ENCODE measurements around the gene MOB4.

Gene MOB4

GRCh38 chr2:197500503-197501131 lies 15.2 kb upstream of the MOB4 start:
- Mint-ChIP-seq H3K9me3 (no peaks in the 10 kb centered on the region), H3K4me1 (peaks cover 39% of the 10 kb centered on the region), H3K27me3 (no peaks in the 10 kb centered on the region), H3K36me3 (peaks cover 55% of the 10 kb centered on the region), H3K27ac (peak overlapping the region; percentile 93), H3K4me3 (peak overlapping the region; percentile 86)
- ATAC-seq: peak; percentile 39

- H3K27ac Mint-ChIP-seq: peak overlapping the region; percentile 93
- peak overlapping the region; percentile 86 for H3K4me3 Mint-ChIP-seq
- no peak for ATAC-seq
- H3K36me3 Mint-ChIP-seq: peaks cover 45% of the 10 kb centered on the region
- H3K27me3 Mint-ChIP-seq: no peaks in the 10 kb centered on the region
- peaks cover 35% of the 10 kb centered on the region for H3K4me1 Mint-ChIP-seq
- H3K9me3 Mint-ChIP-seq: no peaks in the 10 kb centered on the region
Measured at GRCh38 chr2:197502201-197502600, 13.7 kb upstream of the MOB4 start.

- ATAC-seq: no peak
- H3K36me3 Mint-ChIP-seq: peaks cover 40% of the 10 kb centered on the region
- no peak overlapping the region for H3K4me3 Mint-ChIP-seq
- no peaks in the 10 kb centered on the region for H3K27me3 Mint-ChIP-seq
- peak overlapping the region; percentile 93 for H3K27ac Mint-ChIP-seq
- H3K9me3 Mint-ChIP-seq: no peaks in the 10 kb centered on the region
- peaks cover 30% of the 10 kb centered on the region for H3K4me1 Mint-ChIP-seq
Measured at GRCh38 chr2:197502685-197503084, 13.2 kb upstream of the MOB4 start.

GRCh38 chr2:197504000-197504399 lies 11.9 kb upstream of the MOB4 start:
- no peak overlapping the region for H3K4me3 Mint-ChIP-seq
- H3K4me1 Mint-ChIP-seq: peaks cover 24% of the 10 kb centered on the region
- no peaks in the 10 kb centered on the region for H3K9me3 Mint-ChIP-seq
- ATAC-seq: no peak
- peak overlapping the region; percentile 19 for H3K27ac Mint-ChIP-seq
- H3K36me3 Mint-ChIP-seq: peaks cover 43% of the 10 kb centered on the region
- H3K27me3 Mint-ChIP-seq: no peaks in the 10 kb centered on the region

- no peaks in the 10 kb centered on the region for H3K9me3 Mint-ChIP-seq
- ATAC-seq: no peak
- H3K4me3 Mint-ChIP-seq: no peak overlapping the region
- peaks cover 43% of the 10 kb centered on the region for H3K36me3 Mint-ChIP-seq
- peaks cover 24% of the 10 kb centered on the region for H3K4me1 Mint-ChIP-seq
- no peaks in the 10 kb centered on the region for H3K27me3 Mint-ChIP-seq
- peak overlapping the region; percentile 19 for H3K27ac Mint-ChIP-seq
Measured at GRCh38 chr2:197504512-197504911, 11.4 kb upstream of the MOB4 start.

- H3K27ac Mint-ChIP-seq: no peak overlapping the region
- no peaks in the 10 kb centered on the region for H3K9me3 Mint-ChIP-seq
- H3K4me1 Mint-ChIP-seq: peaks cover 14% of the 10 kb centered on the region
- no peak overlapping the region for H3K4me3 Mint-ChIP-seq
- H3K36me3 Mint-ChIP-seq: peaks cover 33% of the 10 kb centered on the region
- H3K27me3 Mint-ChIP-seq: no peaks in the 10 kb centered on the region
- ATAC-seq: no peak
Measured at GRCh38 chr2:197506658-197507057, 9.2 kb upstream of the MOB4 start.

- no peak overlapping the region for H3K27ac Mint-ChIP-seq
- peaks cover 24% of the 10 kb centered on the region for H3K4me1 Mint-ChIP-seq
- no peak overlapping the region for H3K4me3 Mint-ChIP-seq
- H3K9me3 Mint-ChIP-seq: no peaks in the 10 kb centered on the region
- H3K36me3 Mint-ChIP-seq: peaks cover 5% of the 10 kb centered on the region
- no peaks in the 10 kb centered on the region for H3K27me3 Mint-ChIP-seq
- ATAC-seq: no peak
Measured at GRCh38 chr2:197513915-197514314, 2.0 kb upstream of the MOB4 start.

- peaks cover 24% of the 10 kb centered on the region for H3K4me1 Mint-ChIP-seq
- H3K4me3 Mint-ChIP-seq: peak overlapping the region; percentile 99
- H3K9me3 Mint-ChIP-seq: no peaks in the 10 kb centered on the region
Measured at GRCh38 chr2:197514754-197515153, 1.1 kb upstream of the MOB4 start.

GRCh38 chr2:197515315-197515738 lies 539 bp upstream of the MOB4 start:
- Mint-ChIP-seq H3K36me3 (peaks cover 9% of the 10 kb centered on the region), H3K9me3 (no peaks in the 10 kb centered on the region), H3K27ac (peak overlapping the region; percentile 95), H3K4me3 (peak overlapping the region; percentile 99), H3K4me1 (peaks cover 24% of the 10 kb centered on the region), H3K27me3 (no peaks in the 10 kb centered on the region)
- ATAC-seq: no peak

More at GRCh38 chr2:197514754-197515153, 1.1 kb upstream of the MOB4 start:
- H3K36me3 Mint-ChIP-seq: peaks cover 5% of the 10 kb centered on the region
- H3K27ac Mint-ChIP-seq: peak overlapping the region; percentile 95
- no peaks in the 10 kb centered on the region for H3K27me3 Mint-ChIP-seq
- no peak for ATAC-seq

- H3K27me3 Mint-ChIP-seq: no peaks in the 10 kb centered on the region
- H3K9me3 Mint-ChIP-seq: peaks cover 5% of the 10 kb centered on the region
- H3K27ac Mint-ChIP-seq: peak overlapping the region; percentile 95
- peak overlapping the region; percentile 99 for H3K4me3 Mint-ChIP-seq
- peak; percentile 13 for ATAC-seq
- H3K36me3 Mint-ChIP-seq: peaks cover 15% of the 10 kb centered on the region
- peaks cover 30% of the 10 kb centered on the region for H3K4me1 Mint-ChIP-seq
Measured at GRCh38 chr2:197516393-197516761, 511 bp downstream of the MOB4 start.

- H3K27me3 Mint-ChIP-seq: no peaks in the 10 kb centered on the region
- peak overlapping the region; percentile 99 for H3K4me3 Mint-ChIP-seq
- H3K36me3 Mint-ChIP-seq: peaks cover 15% of the 10 kb centered on the region
- H3K9me3 Mint-ChIP-seq: peaks cover 5% of the 10 kb centered on the region
- H3K4me1 Mint-ChIP-seq: peaks cover 30% of the 10 kb centered on the region
- peak overlapping the region; percentile 95 for H3K27ac Mint-ChIP-seq
- no peak for ATAC-seq
Measured at GRCh38 chr2:197517150-197517549, 1.3 kb downstream of the MOB4 start.

GRCh38 chr2:197538412-197538811 lies 22.5 kb downstream of the MOB4 start:
- Mint-ChIP-seq H3K4me3 (no peak overlapping the region), H3K9me3 (no peaks in the 10 kb centered on the region)

GRCh38 chr2:197539734-197540133 lies 23.9 kb downstream of the MOB4 start:
- Mint-ChIP-seq H3K36me3 (peaks cover 70% of the 10 kb centered on the region), H3K4me1 (peaks cover 3% of the 10 kb centered on the region), H3K9me3 (no peaks in the 10 kb centered on the region), H3K4me3 (no peak overlapping the region), H3K27me3 (no peaks in the 10 kb centered on the region), H3K27ac (no peak overlapping the region)
- ATAC-seq: no peak

More at GRCh38 chr2:197538412-197538811, 22.5 kb downstream of the MOB4 start:
- H3K27ac Mint-ChIP-seq: no peak overlapping the region
- H3K27me3 Mint-ChIP-seq: no peaks in the 10 kb centered on the region
- no peak for ATAC-seq
- H3K4me1 Mint-ChIP-seq: peaks cover 14% of the 10 kb centered on the region
- peaks cover 76% of the 10 kb centered on the region for H3K36me3 Mint-ChIP-seq

GRCh38 chr2:197543206-197543605 lies 27.3 kb downstream of the MOB4 start:
- Mint-ChIP-seq H3K27ac (no peak overlapping the region), H3K36me3 (peaks cover 53% of the 10 kb centered on the region), H3K9me3 (no peaks in the 10 kb centered on the region), H3K4me1 (no peaks in the 10 kb centered on the region), H3K4me3 (no peak overlapping the region), H3K27me3 (no peaks in the 10 kb centered on the region)
- no peak for ATAC-seq

- H3K4me3 Mint-ChIP-seq: no peak overlapping the region
- no peaks in the 10 kb centered on the region for H3K9me3 Mint-ChIP-seq
- no peak overlapping the region for H3K27ac Mint-ChIP-seq
- no peak for ATAC-seq
- H3K4me1 Mint-ChIP-seq: no peaks in the 10 kb centered on the region
- peaks cover 36% of the 10 kb centered on the region for H3K36me3 Mint-ChIP-seq
- H3K27me3 Mint-ChIP-seq: no peaks in the 10 kb centered on the region
Measured at GRCh38 chr2:197547163-197547900, 31.5 kb downstream of the MOB4 start.

- Mint-ChIP-seq H3K36me3 (peaks cover 26% of the 10 kb centered on the region), H3K4me1 (no peaks in the 10 kb centered on the region)
Measured at GRCh38 chr2:197548582-197548981, 32.7 kb downstream of the MOB4 start.

More at GRCh38 chr2:197548582-197548981, 32.7 kb downstream of the MOB4 start:
- H3K27me3 Mint-ChIP-seq: no peaks in the 10 kb centered on the region
- no peak for ATAC-seq
- no peak overlapping the region for H3K4me3 Mint-ChIP-seq
- H3K27ac Mint-ChIP-seq: no peak overlapping the region
- no peaks in the 10 kb centered on the region for H3K9me3 Mint-ChIP-seq
